GM18861 (cell line): ENCODE measurements around the gene EPHA4.

Experiments
- ATAC-seq: cut with Tn5 transposase; IDR thresholded peaks from one replicate; pipeline ENCODE4 v1.9.1; 2021; ENCODE audit not compliant: unreplicated experiment

EPHA4 gene

GRCh38 chr2:221370857-221371211, 201.3 kb downstream of the EPHA4 start:
- no peak for ATAC-seq

GRCh38 chr2:221370076-221370856, 201.8 kb downstream of the EPHA4 start:
- no peak for ATAC-seq
